HEK293 (cell line): Measurements from ENCODE around the gene APOBEC2.

Source experiments
- CTCF ChIA-PET: fragments of 350-600 bp; formaldehyde crosslinking; extraction: SDS; loops from one replicate; lab custom pipeline; 2021; ENCODE audit warnings: antibody characterized with exemption; lab: Yijun Ruan, JAX
- POLR2A ChIA-PET: fragments of 300-600 bp; formaldehyde crosslinking; extraction: SDS; loops from one replicate; lab custom pipeline; 2020; ENCODE audit warnings: antibody characterized with exemption, inconsistent platforms; lab: Yijun Ruan, JAX
- H3K27ac ChIP-seq: fragments of 200-500 bp; sonication (Bioruptor generic); 2 replicates; pipeline ENCODE4 v1.5.1; 2014; ENCODE audit warnings: low read depth, low read length, control low read depth, inconsistent platforms; ENCODE audit errors: extremely low read depth
- H3K36me3 ChIP-seq, 2 experiments: fragments of 200-500 bp in 1 of 2; sonication (Bioruptor generic) in 1 of 2; 1 replicate in 1 of 2; 2 replicates in 1 of 2; pipeline ENCODE4 v1.5.1; 2014 to 2017; ENCODE audit warnings: inconsistent platforms in 2 of 2, low read length in 2 of 2; ENCODE audit not compliant: control insufficient read depth in 2 of 2, insufficient read depth in 1 of 2
- H3K4me1 ChIP-seq: fragments of 200-500 bp; sonication (Bioruptor generic); 2 replicates; pipeline ENCODE4 v1.5.1; 2014; ENCODE audit warnings: mild to moderate bottlenecking, low read length, inconsistent platforms; ENCODE audit not compliant: control insufficient read depth, insufficient read depth
- H3K4me3 ChIP-seq: 2 replicates; pipeline ENCODE4 v1.5.1; 2011; ENCODE audit warnings: low read depth, mild to moderate bottlenecking, control low read depth, low read length, moderate library complexity
- H3K9me3 ChIP-seq: fragments of 200-500 bp; sonication (Bioruptor generic); 2 replicates; pipeline ENCODE4 v1.5.1; 2014; ENCODE audit warnings: low read depth, low read length, inconsistent platforms; ENCODE audit not compliant: control insufficient read depth, insufficient read depth
- ELK4 ChIP-seq: IDR thresholded peaks from 2 replicates; pipeline ENCODE4 v1.6.1; 2011; ENCODE audit warnings: mild to moderate bottlenecking, low read depth, low read length, borderline replicate concordance
- KLF10 ChIP-seq: fragments of 450-650 bp; IDR thresholded peaks from 2 replicates; pipeline ENCODE4 v1.5.1; 2018; ENCODE audit warnings: missing biosample characterization, mild to moderate bottlenecking, missing genetic modification characterization
- KLF16 ChIP-seq: fragments of 450-650 bp; formaldehyde crosslinking; IDR thresholded peaks from 2 replicates; pipeline ENCODE4 v1.5.1; 2017; ENCODE audit warnings: missing biosample characterization, missing genetic modification characterization
- KLF7 ChIP-seq: fragments of 450-650 bp; formaldehyde crosslinking; IDR thresholded peaks from 2 replicates; pipeline ENCODE4 v1.5.1; 2016; ENCODE audit warnings: missing biosample characterization, missing genetic modification characterization, borderline replicate concordance
- KLF8 ChIP-seq: fragments of 450-650 bp; formaldehyde crosslinking; IDR thresholded peaks from 2 replicates; pipeline ENCODE4 v1.5.1; 2016; ENCODE audit warnings: missing biosample characterization, missing genetic modification characterization
- KLF9 ChIP-seq: fragments of 450-650 bp; formaldehyde crosslinking; IDR thresholded peaks from 2 replicates; pipeline ENCODE4 v1.5.1; 2016; ENCODE audit warnings: missing biosample characterization, missing genetic modification characterization, low read depth
- PATZ1 ChIP-seq: fragments of 450-650 bp; formaldehyde crosslinking; IDR thresholded peaks from 2 replicates; pipeline ENCODE4 v1.5.1; 2016; ENCODE audit warnings: missing biosample characterization, missing genetic modification characterization
- SP7 ChIP-seq: fragments of 450-650 bp; formaldehyde crosslinking; IDR thresholded peaks from 2 replicates; pipeline ENCODE4 v1.5.1; 2016; ENCODE audit warnings: missing biosample characterization, missing genetic modification characterization
- YY1 ChIP-seq: fragments of 450-650 bp; formaldehyde crosslinking; IDR thresholded peaks from 2 replicates; pipeline ENCODE4 v1.5.1; 2018; ENCODE audit warnings: missing biosample characterization, missing genetic modification characterization
- ZBTB21 ChIP-seq: fragments of 450-650 bp; formaldehyde crosslinking; IDR thresholded peaks from 2 replicates; pipeline ENCODE4 v1.5.1; 2017; ENCODE audit warnings: missing biosample characterization, missing genetic modification characterization
- ZFHX2 ChIP-seq: fragments of 450-650 bp; formaldehyde crosslinking; conservative IDR thresholded peaks from 2 replicates; pipeline ENCODE4 v1.5.1; 2016; ENCODE audit warnings: missing biosample characterization, missing genetic modification characterization
- ZNF302 ChIP-seq: fragments of 450-650 bp; formaldehyde crosslinking; IDR thresholded peaks from 2 replicates; pipeline ENCODE4 v1.5.1; 2016; ENCODE audit warnings: missing biosample characterization, missing genetic modification characterization, low read depth
- ZNF335 ChIP-seq: fragments of 450-650 bp; formaldehyde crosslinking; conservative IDR thresholded peaks from 2 replicates; pipeline ENCODE4 v1.5.1; 2016; ENCODE audit warnings: missing biosample characterization, missing genetic modification characterization
- ZNF37A ChIP-seq: fragments of 450-650 bp; IDR thresholded peaks from 2 replicates; pipeline ENCODE4 v1.5.1; 2018; ENCODE audit warnings: missing biosample characterization, missing genetic modification characterization
- ZNF391 ChIP-seq: fragments of 450-650 bp; formaldehyde crosslinking; IDR thresholded peaks from 2 replicates; pipeline ENCODE4 v1.5.1; 2016; ENCODE audit warnings: low read depth, missing biosample characterization, missing genetic modification characterization, borderline replicate concordance
- ZNF423 ChIP-seq: fragments of 450-650 bp; formaldehyde crosslinking; IDR thresholded peaks from 2 replicates; pipeline ENCODE4 v1.5.1; 2016; ENCODE audit warnings: missing biosample characterization, missing genetic modification characterization
- ZNF433 ChIP-seq: fragments of 450-650 bp; formaldehyde crosslinking; IDR thresholded peaks from 2 replicates; pipeline ENCODE4 v1.5.1; 2016; ENCODE audit warnings: missing biosample characterization, missing genetic modification characterization, low read depth
- ZNF501 ChIP-seq: fragments of 450-650 bp; formaldehyde crosslinking; IDR thresholded peaks from 2 replicates; pipeline ENCODE4 v1.5.1; 2016; ENCODE audit warnings: missing biosample characterization, missing genetic modification characterization
- ZNF510 ChIP-seq: fragments of 450-650 bp; formaldehyde crosslinking; IDR thresholded peaks from 2 replicates; pipeline ENCODE4 v1.5.1; 2018; ENCODE audit warnings: mild to moderate bottlenecking, missing genetic modification characterization, missing biosample characterization; ENCODE audit not compliant: insufficient replicate concordance
- ZNF639 ChIP-seq: fragments of 450-650 bp; formaldehyde crosslinking; IDR thresholded peaks from 2 replicates; pipeline ENCODE4 v1.5.1; 2016; ENCODE audit warnings: missing biosample characterization, missing genetic modification characterization
- ZNF701 ChIP-seq: fragments of 450-650 bp; formaldehyde crosslinking; IDR thresholded peaks from 2 replicates; pipeline ENCODE4 v1.5.1; 2016; ENCODE audit warnings: missing biosample characterization, missing genetic modification characterization
- ZNF747 ChIP-seq: fragments of 450-650 bp; formaldehyde crosslinking; IDR thresholded peaks from 2 replicates; pipeline ENCODE4 v1.5.1; 2016; ENCODE audit warnings: missing biosample characterization, missing genetic modification characterization
- ZNF76 ChIP-seq: fragments of 450-650 bp; formaldehyde crosslinking; IDR thresholded peaks from 2 replicates; pipeline ENCODE4; 2016; ENCODE audit warnings: low read depth, missing biosample characterization, missing genetic modification characterization, borderline replicate concordance
- ZSCAN30 ChIP-seq: fragments of 450-650 bp; IDR thresholded peaks from 2 replicates; pipeline ENCODE4 v1.5.1; 2018; ENCODE audit warnings: missing biosample characterization, mild to moderate bottlenecking, missing genetic modification characterization, moderate library complexity
- TF ChIP-seq, protein P1 (sequence below): fragments of 450-650 bp; formaldehyde crosslinking; conservative IDR thresholded peaks from 2 replicates; pipeline ENCODE4 v1.5.1; 2016; ENCODE audit warnings: low read depth, missing biosample characterization, missing genetic modification characterization
- TF ChIP-seq, protein P2 (sequence below): fragments of 450-650 bp; formaldehyde crosslinking; IDR thresholded peaks from 2 replicates; pipeline ENCODE4 v1.5.1; 2016; ENCODE audit warnings: missing biosample characterization, missing genetic modification characterization

Gene APOBEC2

DNA sequence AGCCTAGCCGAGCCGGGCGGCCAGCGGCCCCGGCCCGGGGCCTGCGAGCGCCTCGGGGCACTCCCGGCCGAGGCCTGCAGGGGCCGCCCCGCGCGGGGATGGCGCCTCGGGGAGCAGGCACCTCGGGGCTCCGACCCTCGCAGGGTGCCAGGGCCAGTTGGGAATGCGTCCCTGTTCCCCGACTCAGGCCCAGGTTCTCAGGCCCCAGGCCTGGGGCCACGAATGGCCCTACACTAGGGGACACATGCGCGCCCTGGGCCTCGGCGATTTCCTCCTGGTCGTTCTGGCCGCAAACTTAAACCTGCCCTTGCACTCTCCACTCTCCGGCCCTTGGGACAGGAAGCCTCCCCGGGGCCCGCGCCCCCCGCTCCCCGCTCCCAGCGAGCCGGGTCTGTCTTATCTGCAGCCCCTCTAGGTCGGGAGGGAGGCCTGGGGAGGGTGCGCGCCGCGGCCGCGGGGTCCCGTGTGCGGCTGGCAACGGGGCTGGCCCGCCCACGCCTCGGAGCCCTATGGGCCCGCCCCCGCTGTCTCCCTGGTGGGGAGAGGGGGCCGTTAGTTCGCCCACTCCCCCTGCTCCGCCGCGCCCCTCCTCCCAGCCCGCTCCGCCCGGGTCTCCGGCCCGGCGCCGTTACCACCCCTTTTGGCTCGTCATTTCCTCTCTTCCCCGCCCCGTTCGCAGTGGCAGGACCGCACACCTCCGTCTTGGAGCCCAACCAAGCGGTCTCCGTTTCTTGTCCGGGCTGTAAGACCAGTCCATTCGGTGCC is 20.4 kb downstream of the APOBEC2 start:
- Histone ChIP-seq H3K27ac (peak overlapping the region; percentile 94), H3K36me3 (peaks cover 0 to 11% of the 10 kb centered on the region in 2 experiments; a peak in 1 of 3 replicates), H3K4me1 (0 out of 2 replicates have a peak, but pooled peaks cover 2% of the 10 kb centered on the region), H3K4me3 (peak overlapping the region; percentile 95), H3K9me3 (no peaks in the 10 kb centered on the region)
- ChIA-PET POLR2A (interaction anchor here (0.8 to 1.5 kb wide), 10 partner anchors 10 to 247 kb away, joined by 3 to 8 read pairs (median 4); no protein-coding TSS in a partner anchor), CTCF (interaction anchor here (0.7 to 1.3 kb wide), 2 partner anchors 9 to 36 kb away, joined by 3 to 4 read pairs; no protein-coding TSS in a partner anchor)
- TF ChIP-seq ZNF423 (peak; percentile 88), KLF10 (tag by site-specific recombination) (peak; percentile 68), ZNF701 (no peak), KLF7 (tag by site-specific recombination) (0 out of 2 replicates have a peak, but pooled peaks have one; percentile 25), ZFHX2 (tag by site-specific recombination) (peak; percentile 98), ZNF747 (tag by site-specific recombination) (no peak), ZBTB21 (tag by site-specific recombination) (0 out of 2 replicates have a peak, but pooled peaks have one; percentile 6), ZSCAN30 (tag by site-specific recombination) (peak; percentile 93), ZNF510 (tag by site-specific recombination) (no peak), SP7 (peak; percentile 46), ZNF433 (tag by site-specific recombination) (no peak), KLF16 (peak; percentile 64; the same call in 1 of the 2 replicates), ZNF37A (tag by site-specific recombination) (no peak), ZNF302 (tag by site-specific recombination) (no peak), KLF8 (tag by site-specific recombination) (peak; percentile 91), ELK4 (no peak), YY1 (peak; percentile 41), ZNF639 (tag by site-specific recombination) (no peak), KLF9 (peak; percentile 89), ZNF501 (peak; percentile 77; the same call in 1 of the 2 replicates), ZNF76 (tag by site-specific recombination) (no peak), ZNF335 (tag by site-specific recombination) (peak; percentile 68; the same call in 1 of the 2 replicates), ZNF391 (tag by site-specific recombination) (peak; percentile 73; the same call in 1 of the 2 replicates), PATZ1 (tag by site-specific recombination) (peak; percentile 98)
- TF ChIP-seq, protein P1, sequence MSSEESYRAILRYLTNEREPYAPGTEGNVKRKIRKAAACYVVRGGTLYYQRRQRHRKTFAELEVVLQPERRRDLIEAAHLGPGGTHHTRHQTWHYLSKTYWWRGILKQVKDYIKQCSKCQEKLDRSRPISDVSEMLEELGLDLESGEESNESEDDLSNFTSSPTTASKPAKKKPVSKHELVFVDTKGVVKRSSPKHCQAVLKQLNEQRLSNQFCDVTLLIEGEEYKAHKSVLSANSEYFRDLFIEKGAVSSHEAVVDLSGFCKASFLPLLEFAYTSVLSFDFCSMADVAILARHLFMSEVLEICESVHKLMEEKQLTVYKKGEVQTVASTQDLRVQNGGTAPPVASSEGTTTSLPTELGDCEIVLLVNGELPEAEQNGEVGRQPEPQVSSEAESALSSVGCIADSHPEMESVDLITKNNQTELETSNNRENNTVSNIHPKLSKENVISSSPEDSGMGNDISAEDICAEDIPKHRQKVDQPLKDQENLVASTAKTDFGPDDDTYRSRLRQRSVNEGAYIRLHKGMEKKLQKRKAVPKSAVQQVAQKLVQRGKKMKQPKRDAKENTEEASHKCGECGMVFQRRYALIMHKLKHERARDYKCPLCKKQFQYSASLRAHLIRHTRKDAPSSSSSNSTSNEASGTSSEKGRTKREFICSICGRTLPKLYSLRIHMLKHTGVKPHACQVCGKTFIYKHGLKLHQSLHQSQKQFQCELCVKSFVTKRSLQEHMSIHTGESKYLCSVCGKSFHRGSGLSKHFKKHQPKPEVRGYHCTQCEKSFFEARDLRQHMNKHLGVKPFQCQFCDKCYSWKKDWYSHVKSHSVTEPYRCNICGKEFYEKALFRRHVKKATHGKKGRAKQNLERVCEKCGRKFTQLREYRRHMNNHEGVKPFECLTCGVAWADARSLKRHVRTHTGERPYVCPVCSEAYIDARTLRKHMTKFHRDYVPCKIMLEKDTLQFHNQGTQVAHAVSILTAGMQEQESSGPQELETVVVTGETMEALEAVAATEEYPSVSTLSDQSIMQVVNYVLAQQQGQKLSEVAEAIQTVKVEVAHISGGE (tag by site-specific recombination): peak; percentile 66
- TF ChIP-seq, protein P2, sequence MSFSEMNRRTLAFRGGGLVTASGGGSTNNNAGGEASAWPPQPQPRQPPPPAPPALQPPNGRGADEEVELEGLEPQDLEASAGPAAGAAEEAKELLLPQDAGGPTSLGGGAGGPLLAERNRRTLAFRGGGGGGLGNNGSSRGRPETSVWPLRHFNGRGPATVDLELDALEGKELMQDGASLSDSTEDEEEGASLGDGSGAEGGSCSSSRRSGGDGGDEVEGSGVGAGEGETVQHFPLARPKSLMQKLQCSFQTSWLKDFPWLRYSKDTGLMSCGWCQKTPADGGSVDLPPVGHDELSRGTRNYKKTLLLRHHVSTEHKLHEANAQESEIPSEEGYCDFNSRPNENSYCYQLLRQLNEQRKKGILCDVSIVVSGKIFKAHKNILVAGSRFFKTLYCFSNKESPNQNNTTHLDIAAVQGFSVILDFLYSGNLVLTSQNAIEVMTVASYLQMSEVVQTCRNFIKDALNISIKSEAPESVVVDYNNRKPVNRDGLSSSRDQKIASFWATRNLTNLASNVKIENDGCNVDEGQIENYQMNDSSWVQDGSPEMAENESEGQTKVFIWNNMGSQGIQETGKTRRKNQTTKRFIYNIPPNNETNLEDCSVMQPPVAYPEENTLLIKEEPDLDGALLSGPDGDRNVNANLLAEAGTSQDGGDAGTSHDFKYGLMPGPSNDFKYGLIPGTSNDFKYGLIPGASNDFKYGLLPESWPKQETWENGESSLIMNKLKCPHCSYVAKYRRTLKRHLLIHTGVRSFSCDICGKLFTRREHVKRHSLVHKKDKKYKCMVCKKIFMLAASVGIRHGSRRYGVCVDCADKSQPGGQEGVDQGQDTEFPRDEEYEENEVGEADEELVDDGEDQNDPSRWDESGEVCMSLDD (tag by site-specific recombination): peak; percentile 91
